ENCODE measurements around the gene LDLRAD4. TPM values are rescaled to one million over a fixed set of nuclear protein-coding genes. Genes with fewer than 3 reads are reported as not detected.
A peak's percentile ranks its signal among the peaks of the same experiment; 100 is the strongest.

LDLRAD4 gene
- total and polyA plus RNA-seq, 8 donors = 14.1 to 26.6 (median 18.8) TPM

- Histone ChIP-seq H3K9me3 (peaks cover 0 to 11% of the 10 kb centered on the region in 2 donors), H3K27me3 (no peaks in the 10 kb centered on the region), H3K4me1 (peaks cover 5 to 17% of the 10 kb centered on the region in 2 donors), H3K4me3 (no peak overlapping the region), H3K36me3 (no peaks in the 10 kb centered on the region), H3K27ac (no peak overlapping the region)
- TF ChIP-seq, protein P1, sequence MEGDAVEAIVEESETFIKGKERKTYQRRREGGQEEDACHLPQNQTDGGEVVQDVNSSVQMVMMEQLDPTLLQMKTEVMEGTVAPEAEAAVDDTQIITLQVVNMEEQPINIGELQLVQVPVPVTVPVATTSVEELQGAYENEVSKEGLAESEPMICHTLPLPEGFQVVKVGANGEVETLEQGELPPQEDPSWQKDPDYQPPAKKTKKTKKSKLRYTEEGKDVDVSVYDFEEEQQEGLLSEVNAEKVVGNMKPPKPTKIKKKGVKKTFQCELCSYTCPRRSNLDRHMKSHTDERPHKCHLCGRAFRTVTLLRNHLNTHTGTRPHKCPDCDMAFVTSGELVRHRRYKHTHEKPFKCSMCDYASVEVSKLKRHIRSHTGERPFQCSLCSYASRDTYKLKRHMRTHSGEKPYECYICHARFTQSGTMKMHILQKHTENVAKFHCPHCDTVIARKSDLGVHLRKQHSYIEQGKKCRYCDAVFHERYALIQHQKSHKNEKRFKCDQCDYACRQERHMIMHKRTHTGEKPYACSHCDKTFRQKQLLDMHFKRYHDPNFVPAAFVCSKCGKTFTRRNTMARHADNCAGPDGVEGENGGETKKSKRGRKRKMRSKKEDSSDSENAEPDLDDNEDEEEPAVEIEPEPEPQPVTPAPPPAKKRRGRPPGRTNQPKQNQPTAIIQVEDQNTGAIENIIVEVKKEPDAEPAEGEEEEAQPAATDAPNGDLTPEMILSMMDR (IDR thresholded peaks at IDR 0.05) = no peak
- ATAC-seq (no peak), DNase-seq (no peak)
- intact Hi-C loops (cut with DNase I) = no loop called here
Observed at GRCh38 chr18:13415736-13416135, 197.2 kb downstream of the LDLRAD4 start.

DNA sequence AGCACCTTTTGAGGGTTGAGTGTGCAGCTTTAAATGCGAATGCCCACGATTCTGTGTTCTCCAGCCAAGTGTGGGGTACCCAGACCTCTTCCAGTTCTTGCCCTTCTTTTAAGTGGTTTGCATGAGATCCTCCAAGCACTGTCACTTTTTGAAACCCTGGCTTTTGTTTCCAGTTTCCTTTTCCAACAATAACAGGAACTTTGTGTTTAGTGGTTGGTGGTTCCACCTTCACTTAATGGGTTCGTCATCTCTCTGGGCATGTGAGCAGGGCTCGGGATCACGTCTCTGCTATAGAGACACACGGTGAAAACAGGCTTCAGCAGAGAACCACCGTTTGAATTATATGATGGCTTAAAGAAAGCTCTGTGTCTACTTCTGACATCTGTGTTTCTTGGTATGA is 197.6 kb downstream of the LDLRAD4 start:
- DNase-seq (peak in 1 of 4 donors; percentile 11), ATAC-seq (peak; percentile 8)
- no peaks in the 10 kb centered on the region for H3K27me3 ChIP-seq
- H3K4me1 ChIP-seq = peaks cover 5 to 17% of the 10 kb centered on the region in 2 donors
- H3K27ac ChIP-seq = no peak overlapping the region
- TF ChIP-seq, protein P1 (IDR thresholded peaks at IDR 0.05) = no peak
- no peak overlapping the region for H3K4me3 ChIP-seq
- intact Hi-C loops (cut with DNase I) = no loop called here
- H3K36me3 ChIP-seq = no peaks in the 10 kb centered on the region
- peaks cover 0 to 11% of the 10 kb centered on the region in 2 donors for H3K9me3 ChIP-seq

- intact Hi-C loops (cut with DNase I) = no loop called here
- ATAC-seq (peak; percentile 90), DNase-seq (peak in 2 of 4 donors; percentile 10 to 72)
- H3K9me3 ChIP-seq = peaks cover 0 to 9% of the 10 kb centered on the region in 2 donors
- no peaks in the 10 kb centered on the region for H3K36me3 ChIP-seq
- H3K27ac ChIP-seq = no peak overlapping the region
- H3K4me3 ChIP-seq = no peak overlapping the region
- TF ChIP-seq, protein P1 (IDR thresholded peaks at IDR 0.05) = no peak
- no peaks in the 10 kb centered on the region for H3K27me3 ChIP-seq
- H3K4me1 ChIP-seq = peaks cover 5 to 17% of the 10 kb centered on the region in 2 donors
Observed at GRCh38 chr18:13416848-13417247, 198.3 kb downstream of the LDLRAD4 start.

- no peak overlapping the region for H3K4me3 ChIP-seq
- intact Hi-C loops (cut with DNase I) = no loop called here
- H3K27me3 ChIP-seq = no peaks in the 10 kb centered on the region
- TF ChIP-seq, protein P1 (IDR thresholded peaks at IDR 0.05) = no peak
- no peak overlapping the region for H3K27ac ChIP-seq
- H3K9me3 ChIP-seq = no peaks in the 10 kb centered on the region
- no peaks in the 10 kb centered on the region for H3K36me3 ChIP-seq
- H3K4me1 ChIP-seq = peaks cover 5 to 17% of the 10 kb centered on the region in 2 donors
- ATAC-seq (no peak), DNase-seq (peak in 1 of 4 donors; percentile 12)
Observed at GRCh38 chr18:13418013-13418710, 199.6 kb downstream of the LDLRAD4 start.

GRCh38 chr18:13420969-13421686 is 202.6 kb downstream of the LDLRAD4 start:
- intact Hi-C loops (cut with DNase I) = no loop called here
- no peaks in the 10 kb centered on the region for H3K36me3 ChIP-seq

More at GRCh38 chr18:13420969-13421686, 202.6 kb downstream of the LDLRAD4 start:
- Histone ChIP-seq H3K27me3 (no peaks in the 10 kb centered on the region), H3K27ac (no peak overlapping the region), H3K9me3 (no peaks in the 10 kb centered on the region), H3K4me3 (no peak overlapping the region), H3K4me1 (peaks cover 5 to 14% of the 10 kb centered on the region in 2 donors)
- ATAC-seq (no peak), DNase-seq (no peak)
- TF ChIP-seq, protein P1 (IDR thresholded peaks at IDR 0.05) = no peak
